Measurements from ENCODE around the gene PRR29.

Gene PRR29

GRCh38 chr17:63993368-63993985 is 4.7 kb upstream of the PRR29 start:
- no peak for DNase-seq (ENCODE audit: low read depth)
- H3K4me3 ChIP-seq (ENCODE audit: low read depth, low read length): no peak overlapping the region

GRCh38 chr17:63995626-63996025 is 2.5 kb upstream of the PRR29 start:
- no peak for DNase-seq (ENCODE audit: low read depth)
- H3K4me3 ChIP-seq (ENCODE audit: low read depth, low read length): no peak overlapping the region

GRCh38 chr17:63996430-63997182 is 1.5 kb upstream of the PRR29 start:
- no peak for DNase-seq (ENCODE audit: low read depth)

GRCh38 chr17:63997341-63998048 is 656 bp upstream of the PRR29 start:
- H3K4me3 ChIP-seq (ENCODE audit: low read depth, low read length): peak overlapping the region; percentile 63
- DNase-seq (ENCODE audit: low read depth): no peak

More at GRCh38 chr17:63996430-63997182, 1.5 kb upstream of the PRR29 start:
- H3K4me3 ChIP-seq (ENCODE audit: low read depth, low read length): no peak overlapping the region

GRCh38 chr17:63998721-63999679 is 849 bp downstream of the PRR29 start:
- DNase-seq (ENCODE audit: low read depth): no peak
- H3K4me3 ChIP-seq (ENCODE audit: low read depth, low read length): peak overlapping the region; percentile 63

GRCh38 chr17:63999680-64000531 is 1.8 kb downstream of the PRR29 start:
- DNase-seq (ENCODE audit: low read depth): no peak

GRCh38 chr17:64001091-64001579 is 3.0 kb downstream of the PRR29 start:
- DNase-seq (ENCODE audit: low read depth): no peak
- no peak overlapping the region for H3K4me3 ChIP-seq (ENCODE audit: low read depth, low read length)

More at GRCh38 chr17:63999680-64000531, 1.8 kb downstream of the PRR29 start:
- no peak overlapping the region for H3K4me3 ChIP-seq (ENCODE audit: low read depth, low read length)

- peak; percentile 48 for DNase-seq (ENCODE audit: low read depth)
- H3K4me3 ChIP-seq (ENCODE audit: low read depth, low read length): no peak overlapping the region
Measured at GRCh38 chr17:64001763-64002529, 3.8 kb downstream of the PRR29 start.

GRCh38 chr17:64002658-64003525 is 4.7 kb downstream of the PRR29 start:
- DNase-seq (ENCODE audit: low read depth): no peak
- H3K4me3 ChIP-seq (ENCODE audit: low read depth, low read length): no peak overlapping the region

GRCh38 chr17:64003526-64004121 is 5.5 kb downstream of the PRR29 start:
- no peak overlapping the region for H3K4me3 ChIP-seq (ENCODE audit: low read depth, low read length)
- DNase-seq (ENCODE audit: low read depth): no peak

GRCh38 chr17:64004218-64004770 is 6.1 kb downstream of the PRR29 start:
- H3K4me3 ChIP-seq (ENCODE audit: low read depth, low read length): no peak overlapping the region
- no peak for DNase-seq (ENCODE audit: low read depth)

GRCh38 chr17:64004903-64005733 is 7.0 kb downstream of the PRR29 start:
- no peak overlapping the region for H3K4me3 ChIP-seq (ENCODE audit: low read depth, low read length)
- DNase-seq (ENCODE audit: low read depth): no peak

GRCh38 chr17:64005734-64006167 is 7.6 kb downstream of the PRR29 start:
- DNase-seq (ENCODE audit: low read depth): no peak
- no peak overlapping the region for H3K4me3 ChIP-seq (ENCODE audit: low read depth, low read length)

GRCh38 chr17:64006361-64007088 is 8.4 kb downstream of the PRR29 start:
- DNase-seq (ENCODE audit: low read depth): no peak
- no peak overlapping the region for H3K4me3 ChIP-seq (ENCODE audit: low read depth, low read length)

Measured in skeletal muscle cell (primary cell).